Fibroblast of villous mesenchyme (primary cell): ENCODE results near the gene MYL4. TPM values are rescaled to one million over a fixed set of nuclear protein-coding genes. Genes with fewer than 3 reads are reported as not detected.

Source experiments
- DNase-seq: peaks from one replicate; pipeline ENCODE4 v3.0.0-alpha.2; 2010; ENCODE audit warnings: low read depth
- H3K4me3 ChIP-seq: 2 replicates; pipeline ENCODE4 v1.5.1; 2011; ENCODE audit warnings: low read depth, mild to moderate bottlenecking, low read length
- CTCF ChIP-seq: IDR thresholded peaks from 2 replicates; pipeline ENCODE4 v1.5.1; 2012; ENCODE audit warnings: low read depth, mild to moderate bottlenecking, low read length; ENCODE audit not compliant: insufficient read depth
- total RNA-seq: library from RNA; depleted of rRNA; stranded (reverse); fragments of >200 nt; gene quantifications from 2 replicates; pipeline ENCODE4 v1.2.3, GENCODE V29; 2012

Gene MYL4
- total RNA-seq, 1 donor = not detected

GRCh38 chr17:47225911-47226688 is 17.0 kb downstream of the MYL4 start:
- DNase-seq = peak; percentile 60
- no peak overlapping the region for H3K4me3 ChIP-seq
- TF ChIP-seq CTCF = no peak

- no peak overlapping the region for H3K4me3 ChIP-seq
- DNase-seq = no peak
- no peak for TF ChIP-seq CTCF
Measured at GRCh38 chr17:47227862-47228261, 18.7 kb downstream of the MYL4 start.

DNA sequence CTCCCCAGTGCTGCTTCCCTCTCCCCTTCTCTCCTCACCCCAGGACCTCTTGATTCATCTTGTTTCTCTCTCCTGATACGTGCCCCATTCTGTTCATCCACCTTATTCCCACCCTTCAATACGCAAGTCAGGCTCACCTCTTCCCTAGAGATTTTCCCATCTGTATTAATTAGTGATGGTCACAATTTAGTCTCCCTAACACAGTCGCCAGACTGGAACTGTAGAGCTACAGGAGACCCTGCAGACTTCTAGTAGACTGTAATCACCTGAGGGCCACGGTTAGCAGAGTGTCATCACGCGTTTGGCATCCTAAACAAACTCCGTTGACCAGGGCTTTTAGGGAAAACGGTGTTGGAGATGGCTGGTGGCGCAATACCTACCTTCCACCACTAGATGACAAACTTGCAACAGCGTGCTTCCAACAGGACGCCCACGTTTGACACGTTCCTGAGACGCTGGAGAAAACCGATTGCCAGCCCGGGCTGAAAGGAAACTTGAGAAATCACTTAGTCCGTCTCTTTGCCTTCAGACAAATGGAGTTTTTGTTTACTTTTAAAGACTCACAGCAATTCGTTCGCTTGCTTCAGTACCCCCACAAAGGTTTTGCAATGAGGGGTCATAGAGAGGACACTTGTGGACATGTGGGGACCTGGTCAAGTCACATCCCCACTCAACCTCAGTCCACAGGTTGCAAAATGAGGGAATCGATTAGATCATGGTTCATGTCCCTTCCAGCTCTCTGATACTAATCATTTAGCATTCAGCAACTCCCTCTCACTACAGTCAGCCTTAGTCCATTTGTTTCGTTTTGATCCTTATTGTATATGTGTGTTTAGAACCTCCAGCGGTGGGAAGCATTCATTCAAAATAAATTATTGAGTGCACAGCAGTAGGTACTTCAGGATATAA is 20.6 kb downstream of the MYL4 start:
- TF ChIP-seq CTCF = peak; percentile 100
- peak; percentile 97 for DNase-seq
- peak overlapping the region; percentile 36 for H3K4me3 ChIP-seq

- no peak overlapping the region for H3K4me3 ChIP-seq
- no peak for TF ChIP-seq CTCF
- no peak for DNase-seq
Measured at GRCh38 chr17:47230864-47231263, 21.7 kb downstream of the MYL4 start.

GRCh38 chr17:47231334-47231733 is 22.2 kb downstream of the MYL4 start:
- TF ChIP-seq CTCF = no peak
- DNase-seq = no peak
- no peak overlapping the region for H3K4me3 ChIP-seq

DNA sequence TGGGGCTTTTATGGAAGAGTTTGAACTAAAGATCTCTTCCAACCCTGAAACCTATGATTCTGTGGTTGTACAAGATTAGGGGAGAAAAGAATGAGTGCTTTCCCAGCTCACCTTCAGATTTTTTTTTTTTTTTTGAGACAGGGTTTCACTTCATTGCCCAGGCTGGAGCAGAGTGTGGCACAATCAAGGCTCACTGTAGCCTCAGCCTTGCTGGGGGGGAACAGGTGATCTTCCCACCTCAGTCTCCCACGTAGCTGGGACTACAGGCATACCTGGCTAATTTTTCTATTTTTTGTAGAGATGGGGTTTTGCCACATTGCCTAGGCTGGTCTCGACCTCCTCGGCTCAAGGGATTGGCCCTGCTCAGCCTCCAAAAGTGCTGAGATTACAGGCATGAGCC is 22.7 kb downstream of the MYL4 start:
- H3K4me3 ChIP-seq = no peak overlapping the region
- TF ChIP-seq CTCF = no peak
- DNase-seq = no peak
